A549 treated with DMSO at 1 μM for 4 hours (cell line): ENCODE results near the gene DYRK4. TPM values are rescaled to one million over a fixed set of nuclear protein-coding genes. Genes with fewer than 3 reads are reported as not detected.

Source experiments
- total RNA-seq: library from RNA; stranded (reverse); fragments of 200-300 nt; extraction: Qiagen RNA extraction; gene quantifications from 5 replicates; pipeline ENCODE4 v1.2.3, GENCODE V29; 2022; ENCODE audit warnings: low read depth

DYRK4 gene, protein sequence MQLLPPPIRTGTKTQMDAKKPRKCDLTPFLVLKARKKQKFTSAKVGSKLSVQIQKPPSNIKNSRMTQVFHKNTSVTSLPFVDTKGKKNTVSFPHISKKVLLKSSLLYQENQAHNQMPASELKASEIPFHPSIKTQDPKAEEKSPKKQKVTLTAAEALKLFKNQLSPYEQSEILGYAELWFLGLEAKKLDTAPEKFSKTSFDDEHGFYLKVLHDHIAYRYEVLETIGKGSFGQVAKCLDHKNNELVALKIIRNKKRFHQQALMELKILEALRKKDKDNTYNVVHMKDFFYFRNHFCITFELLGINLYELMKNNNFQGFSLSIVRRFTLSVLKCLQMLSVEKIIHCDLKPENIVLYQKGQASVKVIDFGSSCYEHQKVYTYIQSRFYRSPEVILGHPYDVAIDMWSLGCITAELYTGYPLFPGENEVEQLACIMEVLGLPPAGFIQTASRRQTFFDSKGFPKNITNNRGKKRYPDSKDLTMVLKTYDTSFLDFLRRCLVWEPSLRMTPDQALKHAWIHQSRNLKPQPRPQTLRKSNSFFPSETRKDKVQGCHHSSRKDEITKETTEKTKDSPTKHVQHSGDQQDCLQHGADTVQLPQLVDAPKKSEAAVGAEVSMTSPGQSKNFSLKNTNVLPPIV
- 41.1 to 50.5 TPM (median 45.4 TPM) in 5 replicates for total RNA-seq

DNA sequence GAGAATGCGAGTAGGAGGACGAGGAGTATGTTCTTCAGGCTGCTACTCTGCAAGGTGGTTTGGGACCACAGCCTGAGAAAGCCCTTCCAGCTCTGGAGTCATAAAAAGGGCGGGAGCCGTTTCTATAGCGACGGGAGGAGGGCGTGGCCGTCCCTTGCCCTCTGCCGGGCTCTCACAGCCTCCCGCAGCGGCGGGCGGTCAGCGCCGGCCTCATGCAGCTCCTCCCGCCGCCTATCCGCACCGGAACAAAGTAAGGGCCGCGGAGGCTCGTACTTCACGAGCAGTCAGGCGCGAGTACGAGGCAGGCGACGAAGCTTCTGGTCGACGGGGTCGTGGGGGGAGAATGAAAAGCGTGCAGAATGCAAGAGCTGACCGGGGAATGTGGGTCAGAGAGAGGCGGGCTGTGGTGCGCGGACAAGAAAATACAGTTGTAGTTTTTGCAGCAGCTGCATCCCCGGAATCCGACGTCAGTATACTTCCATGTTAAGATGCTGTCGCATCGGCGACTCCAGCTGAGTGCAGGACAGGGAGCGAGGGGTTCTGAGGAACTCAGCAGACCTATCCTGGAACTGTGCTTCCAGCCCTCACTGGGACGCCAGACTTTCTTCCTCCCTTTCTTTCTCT is at the start of gene DYRK4:
DYRK4 (plus strand) TSS at position 175 of the 624 bp plus-strand sequence; CDS start at position 213, 38 bp downstream.

DNA sequence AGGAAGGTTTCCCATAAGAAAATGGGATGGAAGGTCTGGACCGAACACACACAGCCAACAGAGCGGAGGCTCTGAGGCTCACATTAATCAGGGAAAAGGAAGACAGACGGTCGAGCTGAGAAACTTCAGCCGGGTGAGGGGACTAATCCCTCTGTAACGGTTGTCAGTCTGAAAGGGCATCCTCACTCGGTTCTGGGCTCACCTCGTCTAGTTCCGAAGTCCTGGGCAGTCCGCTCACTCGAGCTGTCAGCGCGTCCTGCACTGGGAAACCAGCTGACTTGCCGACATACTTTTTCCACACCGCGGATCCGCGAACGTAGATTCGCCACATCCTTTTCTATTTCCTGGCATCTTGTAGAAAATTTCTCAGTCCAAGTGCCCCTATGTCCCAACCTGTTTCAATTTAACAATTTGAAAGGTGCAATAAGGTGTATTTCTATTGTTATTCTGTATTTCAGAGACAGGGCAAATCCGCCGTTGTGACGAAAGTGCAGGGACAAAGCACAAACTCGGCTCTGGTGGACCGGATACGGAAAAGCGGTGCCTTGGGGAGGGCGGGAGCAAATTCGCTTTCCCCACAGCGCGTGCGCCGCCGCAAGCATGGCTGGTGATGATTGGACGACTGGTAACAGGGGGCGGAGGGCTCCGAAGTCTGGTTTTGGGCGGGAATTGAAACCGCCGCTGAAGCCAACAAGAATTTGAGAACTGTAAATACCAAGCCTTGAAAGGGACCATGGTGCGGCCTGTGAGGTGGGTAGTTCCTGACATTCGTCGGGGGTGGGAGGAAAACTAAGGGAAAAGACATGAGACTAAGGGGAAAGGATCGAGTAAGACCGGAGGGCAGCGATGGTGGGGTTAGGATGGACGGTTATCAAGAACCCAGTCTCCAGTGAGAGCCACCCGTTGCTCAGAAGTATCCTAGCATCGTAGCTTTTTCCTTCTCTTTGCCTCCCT is 23.5 kb upstream of the DYRK4 start, which contains the start of gene RAD51AP1:
RAD51AP1 (plus strand) TSS at position 684 of the 954 bp plus-strand sequence; CDS start at position 734, 50 bp downstream.

GRCh38 chr12:4648501-4649357 is 86.7 kb downstream of the DYRK4 start, which contains the start of the genes AKAP3 and NDUFA9:
Gene AKAP3 (minus strand): TSS chr12:4649051. CDS start chr12:4638196, 10,855 bp downstream.
Gene NDUFA9 (plus strand): TSS chr12:4649114. CDS start chr12:4649127, 13 bp downstream.

Other genes starting within 250 kb of the DYRK4 start
- gene TIGAR, start 241.0 kb upstream of the DYRK4 start, total RNA-seq, result 41.3 to 52.2 TPM (median 41.6 TPM) in 5 replicates
- gene FGF23, start 182.5 kb upstream of the DYRK4 start, total RNA-seq, result not detected in 5 replicates
- not detected in 5 replicates for gene FGF6, start 116.4 kb upstream of the DYRK4 start, total RNA-seq
- gene RAD51AP1, start 23.3 kb upstream of the DYRK4 start, total RNA-seq, result 14.8 to 25.1 TPM (median 20.7 TPM) in 5 replicates
- 0.07 to 0.27 TPM (median 0.17 TPM) in 4 of 5 replicates, not detected in the other for gene AKAP3, start 86.8 kb downstream of the DYRK4 start, total RNA-seq
- gene NDUFA9, start 86.9 kb downstream of the DYRK4 start, total RNA-seq, result 107 to 121 TPM (median 112 TPM) in 5 replicates
- gene GALNT8, start 158.2 kb downstream of the DYRK4 start, total RNA-seq, result not detected in 5 replicates